Activated naive CD8-positive, alpha-beta T cell treated with anti-CD3 and anti-CD28 coated beads, Interleukin-2, amount 50 U/mL, for 24 hours (primary cell): ENCODE results near the gene SH3PXD2B.
A peak's percentile ranks its signal among the peaks of the same experiment; 100 is the strongest.

ENCODE experiments used
- ATAC-seq: fragments of 150-1000 bp; cut with Tn5 transposase; one replicate; pipeline ENCODE4 v1.10.0; 2021
- DNase-seq: peaks from one replicate; pipeline ENCODE4 v3.0.0; 2021
- H3K27ac Mint-ChIP-seq: one replicate; pipeline ENCODE4 v1.8.0; 2021; ENCODE audit warnings: mild to moderate bottlenecking, mixed read lengths
- H3K27me3 Mint-ChIP-seq: one replicate; pipeline ENCODE4 v1.8.0; 2021; ENCODE audit warnings: mixed read lengths
- H3K36me3 Mint-ChIP-seq: one replicate; pipeline ENCODE4 v1.8.0; 2021; ENCODE audit warnings: low read depth, mixed read lengths
- H3K4me1 Mint-ChIP-seq: one replicate; pipeline ENCODE4 v1.8.0; 2021; ENCODE audit warnings: mixed read lengths
- H3K4me3 Mint-ChIP-seq: one replicate; pipeline ENCODE4 v1.8.0; 2021; ENCODE audit warnings: mild to moderate bottlenecking, moderate library complexity, mixed read lengths
- H3K9me3 Mint-ChIP-seq: one replicate; pipeline ENCODE4 v1.8.0; 2021; ENCODE audit warnings: mixed read lengths

Gene SH3PXD2B

GRCh38 chr5:172478256-172478655 lies 23.9 kb upstream of the SH3PXD2B start:
- H3K27ac Mint-ChIP-seq: no peak overlapping the region
- no peaks in the 10 kb centered on the region for H3K9me3 Mint-ChIP-seq
- no peaks in the 10 kb centered on the region for H3K4me1 Mint-ChIP-seq
- no peak for DNase-seq
- no peak for ATAC-seq
- H3K36me3 Mint-ChIP-seq: no peaks in the 10 kb centered on the region
- H3K27me3 Mint-ChIP-seq: peaks cover 3% of the 10 kb centered on the region
- no peak overlapping the region for H3K4me3 Mint-ChIP-seq

- H3K27ac Mint-ChIP-seq: no peak overlapping the region
- no peaks in the 10 kb centered on the region for H3K36me3 Mint-ChIP-seq
- H3K9me3 Mint-ChIP-seq: no peaks in the 10 kb centered on the region
- peaks cover 3% of the 10 kb centered on the region for H3K27me3 Mint-ChIP-seq
- ATAC-seq: no peak
- DNase-seq: no peak
- H3K4me1 Mint-ChIP-seq: no peaks in the 10 kb centered on the region
- no peak overlapping the region for H3K4me3 Mint-ChIP-seq
These were observed 23.1 kb upstream of the SH3PXD2B start for GRCh38 chr5:172477466-172477865.

DNA sequence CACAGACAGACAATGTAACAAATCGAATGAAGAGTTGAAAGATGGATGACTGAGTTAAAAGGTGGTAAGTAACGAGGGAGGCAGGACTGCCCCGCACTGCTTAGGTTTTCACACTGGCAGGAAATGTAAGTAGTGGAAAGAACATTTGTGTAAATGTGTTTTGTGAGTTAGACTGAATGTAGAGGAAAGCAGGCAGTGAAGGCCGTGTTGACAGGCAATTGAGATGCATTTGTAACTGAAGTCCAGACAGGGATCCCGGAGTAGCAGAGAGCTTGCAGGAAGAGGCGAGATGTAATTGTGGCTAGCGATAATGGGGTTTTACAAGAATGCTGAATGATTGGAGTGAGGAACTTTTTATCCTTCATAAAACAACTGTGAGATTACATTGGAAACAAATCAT lies 20.0 kb upstream of the SH3PXD2B start:
- Mint-ChIP-seq H3K9me3 (no peaks in the 10 kb centered on the region), H3K4me1 (no peaks in the 10 kb centered on the region), H3K27me3 (peaks cover 9% of the 10 kb centered on the region), H3K36me3 (no peaks in the 10 kb centered on the region), H3K27ac (no peak overlapping the region), H3K4me3 (no peak overlapping the region)
- DNase-seq: no peak
- no peak for ATAC-seq

GRCh38 chr5:172473427-172473826 lies 19.1 kb upstream of the SH3PXD2B start:
- ATAC-seq: no peak
- DNase-seq: no peak
- Mint-ChIP-seq H3K27ac (no peak overlapping the region), H3K4me1 (no peaks in the 10 kb centered on the region), H3K36me3 (no peaks in the 10 kb centered on the region), H3K27me3 (peaks cover 15% of the 10 kb centered on the region), H3K9me3 (peaks cover 3% of the 10 kb centered on the region), H3K4me3 (no peak overlapping the region)

DNA sequence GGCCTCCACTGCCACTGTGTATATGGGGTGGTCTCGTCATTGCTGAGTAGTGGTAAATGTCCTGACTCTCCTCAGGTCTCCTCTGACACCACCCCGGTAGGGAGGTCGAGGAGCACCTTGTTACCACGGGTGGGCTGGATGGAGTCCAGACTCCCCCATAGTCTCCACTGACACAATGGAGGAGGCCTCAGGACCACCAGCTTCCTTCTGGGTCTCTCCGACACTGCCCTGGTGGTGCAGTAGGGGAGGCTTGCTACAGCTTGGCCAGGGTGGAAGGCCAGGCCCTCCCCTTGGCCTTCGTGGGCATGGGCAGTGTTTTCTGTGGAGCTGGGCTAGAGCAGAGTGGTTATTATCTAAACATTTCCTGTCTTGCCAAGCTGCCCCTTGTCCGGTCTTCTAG lies 15.4 kb upstream of the SH3PXD2B start:
- Mint-ChIP-seq H3K4me1 (no peaks in the 10 kb centered on the region), H3K27ac (no peak overlapping the region), H3K27me3 (peaks cover 14% of the 10 kb centered on the region), H3K4me3 (no peak overlapping the region), H3K36me3 (no peaks in the 10 kb centered on the region), H3K9me3 (peaks cover 4% of the 10 kb centered on the region)
- no peak for ATAC-seq
- DNase-seq: no peak

DNA sequence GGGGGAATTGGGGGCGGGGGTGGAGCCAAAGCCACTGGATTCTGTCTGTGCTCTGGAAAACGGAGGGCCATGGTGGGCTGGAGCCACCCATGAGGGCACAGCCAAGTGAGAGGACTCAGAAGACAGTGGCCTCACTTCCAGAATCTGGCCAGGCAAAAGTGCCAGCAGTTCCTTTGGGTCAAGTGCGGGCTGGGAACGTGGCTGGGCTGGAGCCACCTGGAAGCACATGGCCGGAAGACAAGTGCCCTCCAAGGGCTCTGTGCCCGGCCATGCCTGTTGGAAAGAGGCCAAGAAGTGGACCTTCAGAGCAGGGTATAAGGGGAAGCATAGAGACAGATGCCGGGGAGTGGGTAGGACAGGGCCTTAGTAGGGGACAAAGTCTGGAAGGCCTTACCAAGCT lies 11.7 kb upstream of the SH3PXD2B start:
- DNase-seq (no peak), ATAC-seq (no peak)
- H3K36me3 Mint-ChIP-seq: no peaks in the 10 kb centered on the region
- H3K9me3 Mint-ChIP-seq: peaks cover 4% of the 10 kb centered on the region
- H3K27me3 Mint-ChIP-seq: peaks cover 12% of the 10 kb centered on the region
- H3K4me3 Mint-ChIP-seq: no peak overlapping the region
- no peak overlapping the region for H3K27ac Mint-ChIP-seq
- peaks cover 6% of the 10 kb centered on the region for H3K4me1 Mint-ChIP-seq

DNA sequence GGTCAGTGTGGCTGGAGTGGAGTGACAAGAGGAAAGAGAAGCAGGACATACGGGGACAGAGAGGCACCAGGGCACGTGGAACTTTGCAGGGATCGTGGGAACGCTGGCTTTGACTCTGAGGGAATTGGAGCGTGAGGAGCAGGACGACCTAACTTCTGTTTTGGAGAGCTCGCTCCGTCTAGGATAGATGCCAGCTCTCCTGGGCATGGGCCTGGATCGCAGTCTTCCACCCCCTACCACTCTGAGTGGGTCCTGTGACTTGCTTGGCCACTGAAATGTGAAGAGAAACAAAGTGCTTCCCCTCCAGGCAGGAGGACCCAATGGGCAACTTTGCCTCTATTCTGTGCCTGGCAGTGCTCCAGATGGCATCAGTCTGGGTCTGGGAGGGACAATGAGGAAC lies 8.7 kb upstream of the SH3PXD2B start:
- no peaks in the 10 kb centered on the region for H3K27me3 Mint-ChIP-seq
- no peak overlapping the region for H3K4me3 Mint-ChIP-seq
- H3K4me1 Mint-ChIP-seq: peaks cover 13% of the 10 kb centered on the region
- no peaks in the 10 kb centered on the region for H3K9me3 Mint-ChIP-seq
- DNase-seq (no peak), ATAC-seq (no peak)
- H3K27ac Mint-ChIP-seq: no peak overlapping the region
- H3K36me3 Mint-ChIP-seq: no peaks in the 10 kb centered on the region

DNA sequence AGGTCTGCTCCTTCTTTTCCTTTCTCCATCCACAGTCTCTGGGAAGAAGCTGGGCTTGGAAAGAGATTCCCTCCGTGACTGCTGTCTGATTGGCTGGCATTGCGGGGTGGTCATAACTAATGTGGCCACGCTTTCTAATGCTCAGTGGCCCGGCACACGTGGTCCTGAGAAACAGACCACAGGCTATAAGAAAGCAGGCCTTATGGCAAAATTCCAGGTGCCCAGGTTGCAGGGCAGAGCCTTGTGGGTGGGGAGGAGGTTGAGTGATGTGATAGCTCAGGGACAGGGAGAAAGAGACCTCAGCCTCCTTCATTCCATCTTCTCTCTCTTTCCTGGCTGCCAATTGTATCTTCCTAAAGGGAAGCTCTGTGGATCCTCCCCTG lies 5.4 kb upstream of the SH3PXD2B start:
- DNase-seq (no peak), ATAC-seq (no peak)
- no peak overlapping the region for H3K27ac Mint-ChIP-seq
- no peaks in the 10 kb centered on the region for H3K36me3 Mint-ChIP-seq
- no peaks in the 10 kb centered on the region for H3K9me3 Mint-ChIP-seq
- peaks cover 7% of the 10 kb centered on the region for H3K27me3 Mint-ChIP-seq
- peaks cover 17% of the 10 kb centered on the region for H3K4me1 Mint-ChIP-seq
- H3K4me3 Mint-ChIP-seq: no peak overlapping the region

- peaks cover 10% of the 10 kb centered on the region for H3K27me3 Mint-ChIP-seq
- no peak overlapping the region for H3K4me3 Mint-ChIP-seq
- peaks cover 19% of the 10 kb centered on the region for H3K4me1 Mint-ChIP-seq
- H3K9me3 Mint-ChIP-seq: no peaks in the 10 kb centered on the region
- no peak for ATAC-seq
- H3K27ac Mint-ChIP-seq: no peak overlapping the region
- no peak for DNase-seq
- H3K36me3 Mint-ChIP-seq: no peaks in the 10 kb centered on the region
These were observed 4.9 kb upstream of the SH3PXD2B start for GRCh38 chr5:172458976-172459782.

- H3K4me1 Mint-ChIP-seq: peaks cover 18% of the 10 kb centered on the region
- H3K4me3 Mint-ChIP-seq: no peak overlapping the region
- no peaks in the 10 kb centered on the region for H3K36me3 Mint-ChIP-seq
- peaks cover 32% of the 10 kb centered on the region for H3K27me3 Mint-ChIP-seq
- DNase-seq (no peak), ATAC-seq (no peak)
- H3K9me3 Mint-ChIP-seq: no peaks in the 10 kb centered on the region
- no peak overlapping the region for H3K27ac Mint-ChIP-seq
These were observed 1.9 kb upstream of the SH3PXD2B start for GRCh38 chr5:172456076-172456722.

- H3K36me3 Mint-ChIP-seq: no peaks in the 10 kb centered on the region
- no peaks in the 10 kb centered on the region for H3K9me3 Mint-ChIP-seq
- DNase-seq: no peak
- H3K27ac Mint-ChIP-seq: no peak overlapping the region
- H3K4me3 Mint-ChIP-seq: peak overlapping the region; percentile 84
- H3K4me1 Mint-ChIP-seq: peaks cover 13% of the 10 kb centered on the region
- no peak for ATAC-seq
- H3K27me3 Mint-ChIP-seq: peaks cover 33% of the 10 kb centered on the region
These were observed 1.3 kb upstream of the SH3PXD2B start for GRCh38 chr5:172455511-172456061.

DNA sequence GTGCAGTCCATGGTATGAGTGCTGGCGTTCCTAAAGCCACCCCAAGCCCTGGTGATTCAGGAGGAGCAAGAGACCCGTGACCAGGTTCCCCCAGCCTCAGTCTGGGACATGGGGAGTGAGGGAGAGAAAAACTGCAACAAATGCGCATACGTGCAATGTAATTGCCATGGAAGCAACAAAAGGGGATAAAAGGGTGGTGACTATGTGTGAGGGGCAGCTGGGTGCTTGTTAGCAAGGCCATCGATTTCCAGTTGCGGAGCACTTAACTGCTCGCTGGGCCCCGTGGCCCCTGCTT lies 709 bp upstream of the SH3PXD2B start:
- Mint-ChIP-seq H3K4me1 (peaks cover 11% of the 10 kb centered on the region), H3K4me3 (peak overlapping the region; percentile 84), H3K9me3 (no peaks in the 10 kb centered on the region), H3K27me3 (peaks cover 33% of the 10 kb centered on the region), H3K36me3 (no peaks in the 10 kb centered on the region), H3K27ac (no peak overlapping the region)
- ATAC-seq (no peak), DNase-seq (no peak)

DNA sequence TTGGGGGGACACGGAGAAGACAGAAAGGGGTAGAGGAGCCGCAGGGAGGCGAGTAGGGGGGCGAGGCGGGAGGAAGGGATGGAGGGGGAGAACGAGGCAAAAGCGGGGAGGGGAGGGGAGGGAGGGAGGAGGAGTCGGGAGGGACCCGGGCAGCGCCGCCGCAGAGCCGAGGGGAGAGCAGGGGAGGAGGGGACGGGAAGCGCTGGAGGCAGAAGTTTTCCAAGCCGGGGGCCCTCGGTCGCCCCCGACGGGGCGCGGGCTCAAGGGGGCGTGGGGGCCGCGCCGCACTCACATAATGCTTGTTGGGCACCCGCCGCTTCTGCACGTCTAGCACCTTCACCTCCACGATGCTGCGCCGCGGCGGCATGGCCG lies 353 bp downstream of the SH3PXD2B start:
- DNase-seq (no peak), ATAC-seq (no peak)
- Mint-ChIP-seq H3K4me1 (peaks cover 11% of the 10 kb centered on the region), H3K27me3 (peaks cover 33% of the 10 kb centered on the region), H3K4me3 (peak overlapping the region; percentile 52), H3K27ac (no peak overlapping the region), H3K9me3 (no peaks in the 10 kb centered on the region), H3K36me3 (no peaks in the 10 kb centered on the region)

- no peak for DNase-seq
- peaks cover 11% of the 10 kb centered on the region for H3K4me1 Mint-ChIP-seq
- ATAC-seq: no peak
- H3K9me3 Mint-ChIP-seq: no peaks in the 10 kb centered on the region
- H3K27ac Mint-ChIP-seq: no peak overlapping the region
- peaks cover 33% of the 10 kb centered on the region for H3K27me3 Mint-ChIP-seq
- no peaks in the 10 kb centered on the region for H3K36me3 Mint-ChIP-seq
- peak overlapping the region; percentile 52 for H3K4me3 Mint-ChIP-seq
These were observed 929 bp downstream of the SH3PXD2B start for GRCh38 chr5:172453206-172453985.
